GM12891 (cell line): ENCODE data around the gene OPN1LW.

Experiments
- POLR2A ChIP-seq: IDR thresholded peaks from 2 replicates; pipeline ENCODE4 v1.6.1; 2011; ENCODE audit warnings: low read depth, low read length, control low read depth
- POLR2AphosphoS5 ChIP-seq: IDR thresholded peaks from 2 replicates; pipeline ENCODE4 v1.6.1; 2011; ENCODE audit warnings: low read depth, low read length, control low read depth
- SPI1 ChIP-seq: IDR thresholded peaks from 2 replicates; pipeline ENCODE4 v1.6.1; 2011; ENCODE audit warnings: low read depth, low read length, control low read depth
- TAF1 ChIP-seq: IDR thresholded peaks from 2 replicates; pipeline ENCODE4 v1.6.1; 2011; ENCODE audit warnings: low read depth, low read length, control low read depth

- TF ChIP-seq POLR2A: no peak
- TF ChIP-seq POLR2AphosphoS5: no peak
- TF ChIP-seq TAF1: no peak
- TF ChIP-seq SPI1: no peak
Observed at GRCh38 chrX:154113729-154114128, 30.3 kb upstream of the OPN1LW start.
